Middle frontal gyrus (tissue), 1 donor: ENCODE results near the gene TMPRSS11A.

Experiments used
- DNase-seq: peaks from one replicate; pipeline ENCODE4 v3.0.0-alpha.2; 2015; ENCODE audit warnings: low spot score; ENCODE audit errors: extremely low spot score

TMPRSS11A gene

GRCh38 chr4:67871867-67872266 lies 91.4 kb downstream of the TMPRSS11A start:
- no peak for DNase-seq

GRCh38 chr4:67869580-67870190 lies 93.6 kb downstream of the TMPRSS11A start:
- DNase-seq: no peak

GRCh38 chr4:67861513-67861912 lies 101.8 kb downstream of the TMPRSS11A start:
- DNase-seq: no peak
